ENCODE results near the gene BCL2L13.
"Not testable (repeated sequence)": the region's sequence is repeated elsewhere in the genome, so short reads cannot be mapped to it uniquely, and the experiment has no call there.

BCL2L13 gene

DNA sequence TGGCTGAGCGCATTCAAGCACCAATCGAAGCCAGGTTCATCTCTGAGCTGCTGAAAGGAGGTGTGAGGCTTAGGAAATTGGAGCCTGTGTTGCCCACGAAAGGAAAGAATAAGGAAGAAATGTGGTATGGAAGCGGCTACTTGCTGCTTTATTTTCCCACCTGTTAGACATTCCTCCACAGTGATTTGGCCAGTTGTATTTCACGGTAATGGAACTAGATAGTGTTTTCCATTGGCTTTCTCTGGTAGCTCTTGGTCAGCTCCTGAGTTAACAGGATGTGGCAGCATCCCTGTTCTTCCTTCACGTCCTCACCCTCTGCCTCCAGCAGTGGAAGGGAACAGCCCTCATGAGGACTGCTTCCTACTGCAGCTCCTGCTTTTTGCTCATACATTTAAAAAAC, 91.0 kb downstream of the BCL2L13 start:
- no peak for DNase-seq

DNA sequence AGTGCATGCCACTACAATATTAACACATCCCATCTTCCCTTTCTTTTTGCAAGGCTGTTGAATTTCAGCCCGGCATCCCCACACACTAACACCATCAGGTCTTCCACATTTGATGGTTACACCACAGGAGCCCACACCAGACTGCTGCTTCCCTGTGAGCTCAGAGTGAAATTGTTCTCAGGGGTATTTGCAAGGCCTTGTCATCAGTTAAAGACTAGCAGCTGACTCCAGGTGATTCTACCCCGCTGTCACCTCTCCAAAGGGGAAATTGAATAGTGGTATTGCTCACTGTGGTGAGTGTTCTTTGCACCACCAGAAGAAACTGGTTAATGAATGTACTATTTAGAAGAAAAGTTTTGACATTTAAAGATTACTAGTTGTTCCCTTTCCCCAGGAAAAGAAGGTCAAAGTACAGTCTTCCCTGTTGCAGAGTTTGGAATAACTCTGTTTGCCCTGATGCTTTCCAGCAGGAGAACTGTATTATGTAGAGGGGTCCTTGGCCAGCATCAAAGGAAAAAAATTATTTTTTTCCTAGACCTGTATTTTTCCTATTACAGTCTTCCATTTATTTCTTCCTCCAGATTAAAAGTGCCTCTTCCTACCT, 93.8 kb downstream of the BCL2L13 start:
- DNase-seq = no peak

DNA sequence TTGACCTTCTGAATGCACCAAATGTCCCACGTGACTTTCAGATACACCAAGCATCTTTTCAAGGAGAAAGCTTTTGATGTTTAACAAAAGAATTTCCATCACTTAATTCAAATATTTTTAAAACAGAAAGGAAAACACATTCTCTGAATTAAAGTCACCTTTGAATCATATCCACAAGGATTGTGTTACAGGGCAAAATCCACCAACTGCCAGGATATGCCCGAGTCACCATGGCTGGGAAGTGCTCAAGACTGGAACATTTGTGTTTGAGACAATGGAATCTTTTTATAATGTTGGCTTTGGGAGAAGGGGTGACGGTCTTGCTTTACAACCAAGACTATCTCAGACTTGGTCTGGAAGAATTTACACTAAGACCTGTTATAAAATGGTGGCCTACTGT, 94.9 kb downstream of the BCL2L13 start:
- DNase-seq = peak; percentile 46

DNA sequence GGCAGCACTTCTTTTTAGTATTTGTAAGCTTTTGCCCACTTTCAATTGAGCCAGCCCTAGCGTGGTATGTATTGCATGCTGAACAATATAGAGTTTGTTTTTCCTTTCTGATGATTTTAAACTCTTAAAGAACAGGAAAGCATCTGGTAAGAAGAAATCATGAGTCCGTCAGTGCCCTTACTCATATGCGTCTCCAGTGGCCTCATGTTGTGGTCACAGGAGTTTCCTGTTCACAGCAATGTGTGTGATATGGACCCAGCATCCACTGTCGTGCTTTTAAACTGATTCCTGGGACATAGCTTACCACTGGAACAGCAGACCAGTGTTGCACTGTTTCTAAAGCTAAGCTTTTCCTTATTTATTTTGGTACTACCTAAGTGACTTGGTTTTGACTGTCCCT, 95.6 kb downstream of the BCL2L13 start:
- peak; percentile 53 for DNase-seq

DNA sequence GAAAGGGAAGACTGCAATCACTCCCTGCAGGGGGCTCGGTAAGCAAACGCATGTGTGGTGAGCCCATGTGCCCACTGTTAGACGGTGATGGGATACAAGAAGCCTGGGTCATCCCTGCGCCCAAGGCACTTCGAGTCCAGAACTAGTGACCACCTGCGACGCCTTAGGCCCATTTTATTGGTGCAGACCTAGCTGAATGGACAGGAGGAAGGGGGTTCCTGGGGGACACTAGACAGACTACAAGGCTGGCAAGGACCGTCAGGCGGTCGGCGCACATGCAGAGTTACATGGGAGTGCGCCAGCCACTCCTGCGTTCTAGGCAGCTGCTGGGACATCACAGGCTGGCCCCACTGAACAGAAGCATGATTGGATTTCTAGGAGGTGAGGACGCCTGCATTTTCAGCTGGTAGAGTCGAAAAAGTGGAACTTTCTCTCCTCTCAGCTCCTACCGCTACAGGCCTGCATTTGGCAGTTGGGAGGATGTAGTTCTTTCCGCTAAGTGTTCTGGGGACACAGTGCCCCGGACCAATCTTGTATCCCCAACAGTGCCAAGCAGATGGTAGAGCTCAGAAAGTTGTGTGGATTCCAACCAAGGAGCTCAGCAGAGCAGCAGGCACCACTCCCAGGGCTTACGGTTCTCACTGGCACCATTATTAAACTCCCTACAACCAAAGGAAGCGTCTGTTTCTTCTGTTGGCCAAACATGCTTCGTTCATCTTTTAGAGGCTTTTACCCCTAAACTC, 100.0 kb downstream of the BCL2L13 start:
- DNase-seq = no peak

DNA sequence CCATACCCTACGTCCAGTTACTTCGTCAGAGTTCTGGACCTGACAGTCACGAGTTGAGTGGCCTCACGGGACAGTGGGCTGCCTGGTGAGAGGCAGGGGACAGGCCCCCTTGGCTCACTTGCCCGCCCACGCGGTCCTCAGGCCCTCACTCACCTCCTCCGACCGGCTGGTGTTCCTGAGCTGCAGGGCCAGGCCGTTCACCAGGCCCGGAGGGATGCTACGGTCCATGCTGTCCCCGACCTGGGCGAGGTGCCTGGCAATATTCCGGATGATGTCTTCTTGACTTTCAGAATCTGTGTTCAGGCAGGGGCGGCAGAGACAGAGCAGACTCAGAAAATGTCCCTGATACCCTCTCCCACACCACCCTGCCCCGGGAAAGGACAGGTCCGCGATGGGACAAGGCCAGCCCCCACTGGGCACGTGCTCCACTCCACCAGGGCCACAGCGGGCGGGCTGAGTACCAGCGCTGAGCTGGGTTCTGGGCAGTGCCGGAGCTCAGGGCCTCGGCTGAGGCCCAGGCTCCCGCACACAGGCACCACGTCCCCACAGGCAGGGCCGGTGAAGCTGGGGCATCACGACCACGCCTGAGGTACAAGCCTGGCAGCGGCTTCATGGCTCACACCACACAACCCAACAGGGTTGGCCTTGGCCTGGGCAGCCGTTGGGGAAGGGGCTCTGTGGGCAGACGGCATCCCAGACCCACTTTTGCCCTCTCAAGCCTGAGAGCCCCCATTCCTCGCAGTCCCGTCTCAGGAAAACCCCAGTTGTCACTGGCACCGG, 100.8 kb downstream of the BCL2L13 start:
- DNase-seq = no peak

DNA sequence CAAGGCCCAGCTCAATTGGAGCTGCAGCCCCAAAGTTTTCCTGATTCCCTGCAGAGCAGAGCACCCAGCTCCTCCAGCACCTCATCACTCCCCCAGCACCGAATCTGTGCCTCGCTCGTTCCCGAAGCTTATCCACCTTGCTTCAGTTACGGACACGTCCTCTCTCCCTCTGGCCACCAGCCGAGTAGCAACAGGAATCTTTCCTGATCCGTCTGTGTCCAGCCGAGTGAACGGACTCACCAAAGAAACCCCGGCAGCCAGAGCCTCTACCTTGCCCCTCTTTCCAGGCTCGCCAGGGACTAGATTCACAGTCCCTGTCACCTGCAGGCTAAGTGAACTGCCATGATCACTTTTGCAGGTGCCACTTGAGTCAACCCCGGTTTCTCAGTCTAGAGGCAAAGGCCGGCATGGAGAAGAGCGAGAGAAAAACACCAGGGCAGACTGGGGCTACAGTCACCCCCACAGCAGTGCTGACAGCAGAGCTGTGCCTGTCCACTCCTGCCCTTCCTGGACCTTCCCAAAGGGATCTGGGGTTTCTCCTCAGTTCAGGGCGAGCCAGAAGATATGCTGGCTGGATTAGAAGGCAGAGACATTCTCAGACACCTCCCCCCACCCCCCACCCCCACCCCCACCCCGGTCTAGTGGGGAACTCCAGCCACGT, 103.4 kb downstream of the BCL2L13 start:
- no peak for DNase-seq

DNA sequence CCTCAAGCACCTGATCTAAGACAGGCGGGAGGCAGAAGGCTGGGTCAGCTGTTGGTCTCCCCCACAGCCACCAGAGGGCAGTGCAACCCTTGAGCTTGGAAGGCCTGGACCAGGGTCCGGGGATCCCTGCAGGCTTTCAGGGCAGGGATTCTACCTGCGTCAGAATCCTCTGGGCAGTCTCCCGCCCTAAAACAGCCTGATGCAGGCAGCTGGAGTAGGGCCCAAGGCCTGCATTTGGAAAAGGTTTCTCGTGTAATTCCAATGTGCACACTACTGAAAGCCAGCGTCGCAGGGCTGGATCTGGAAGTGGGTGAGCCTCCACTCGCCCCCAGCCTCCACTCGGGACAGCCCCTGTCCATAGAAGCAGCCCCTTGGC, 104.0 kb downstream of the BCL2L13 start:
- peak; percentile 59 for DNase-seq

DNA sequence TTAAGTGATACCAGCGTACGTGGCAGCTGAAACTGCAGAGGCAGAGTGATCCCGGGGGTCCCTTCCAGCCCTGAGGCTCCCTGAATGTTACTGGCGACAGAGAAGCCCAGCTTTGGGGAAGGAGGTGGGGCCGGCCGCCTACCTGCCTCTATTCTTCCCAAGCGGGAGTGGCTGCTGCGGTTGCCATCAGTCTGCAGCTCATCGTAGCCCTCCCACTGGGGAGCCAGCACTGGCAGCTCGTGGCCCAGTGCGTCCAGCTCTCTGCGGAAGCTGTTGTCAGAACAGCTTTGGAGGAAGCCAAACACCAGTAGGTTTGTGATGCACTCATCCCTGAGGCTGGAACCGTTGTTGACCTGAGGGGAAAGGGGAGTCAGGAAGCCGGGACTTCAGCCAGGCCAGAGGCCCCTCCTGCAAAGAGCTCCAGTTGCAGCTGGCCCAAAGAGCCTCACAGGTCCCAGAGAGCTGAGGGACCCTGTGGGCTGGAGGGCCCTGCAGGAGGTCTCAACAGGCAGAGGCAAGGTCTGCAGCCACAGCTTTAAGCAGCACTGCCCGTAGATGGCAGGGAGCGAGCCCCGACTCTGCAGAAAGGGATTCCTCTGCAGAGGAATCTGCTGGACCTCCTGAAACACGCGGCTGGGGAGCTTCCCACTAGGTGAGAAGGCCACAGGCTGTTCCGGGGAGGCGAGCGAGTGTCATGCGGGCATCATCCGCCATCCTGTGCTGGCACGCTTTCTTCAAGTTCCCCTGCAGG, 105.3 kb downstream of the BCL2L13 start:
- no peak for DNase-seq

DNA sequence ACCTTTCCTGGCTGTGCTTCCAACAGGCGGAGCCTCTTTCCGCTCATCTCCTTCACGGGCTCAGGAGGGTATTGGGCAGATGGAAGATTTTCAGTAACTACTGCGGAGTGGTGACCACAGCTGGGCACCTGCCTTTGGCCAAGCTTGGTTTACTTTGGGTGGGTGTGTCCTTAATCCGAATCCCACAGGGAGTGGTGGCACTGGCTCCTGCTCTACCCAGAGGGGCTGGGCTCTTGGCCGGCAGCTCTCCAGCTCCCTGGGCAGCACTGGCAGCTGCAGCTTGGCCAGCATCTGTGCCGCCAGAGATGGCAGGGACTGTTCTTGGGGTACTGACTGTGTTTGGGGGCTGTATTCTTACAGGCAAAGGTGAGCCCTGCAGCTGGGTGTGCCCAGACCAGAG, 105.9 kb downstream of the BCL2L13 start:
- no peak for DNase-seq

DNA sequence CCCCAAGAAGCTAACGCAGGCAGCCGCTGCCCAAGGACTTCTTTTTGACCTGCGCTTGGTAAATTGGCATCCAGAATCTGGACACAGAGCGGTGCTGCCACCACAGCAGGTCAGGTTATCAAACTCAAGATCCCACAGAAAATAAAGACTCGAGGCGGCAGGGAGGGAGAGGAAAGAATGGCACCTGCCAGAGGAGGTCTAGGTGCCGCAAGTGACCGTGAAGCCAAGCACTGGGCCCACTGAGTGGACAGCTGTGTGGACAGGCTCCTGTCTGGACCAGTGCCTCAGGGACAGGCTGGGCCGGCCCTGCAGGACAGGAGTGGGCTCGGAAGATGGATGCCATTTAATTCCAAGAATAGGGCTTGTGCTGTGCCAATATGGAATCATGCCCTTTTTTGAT, 108.4 kb downstream of the BCL2L13 start:
- DNase-seq = no peak

DNA sequence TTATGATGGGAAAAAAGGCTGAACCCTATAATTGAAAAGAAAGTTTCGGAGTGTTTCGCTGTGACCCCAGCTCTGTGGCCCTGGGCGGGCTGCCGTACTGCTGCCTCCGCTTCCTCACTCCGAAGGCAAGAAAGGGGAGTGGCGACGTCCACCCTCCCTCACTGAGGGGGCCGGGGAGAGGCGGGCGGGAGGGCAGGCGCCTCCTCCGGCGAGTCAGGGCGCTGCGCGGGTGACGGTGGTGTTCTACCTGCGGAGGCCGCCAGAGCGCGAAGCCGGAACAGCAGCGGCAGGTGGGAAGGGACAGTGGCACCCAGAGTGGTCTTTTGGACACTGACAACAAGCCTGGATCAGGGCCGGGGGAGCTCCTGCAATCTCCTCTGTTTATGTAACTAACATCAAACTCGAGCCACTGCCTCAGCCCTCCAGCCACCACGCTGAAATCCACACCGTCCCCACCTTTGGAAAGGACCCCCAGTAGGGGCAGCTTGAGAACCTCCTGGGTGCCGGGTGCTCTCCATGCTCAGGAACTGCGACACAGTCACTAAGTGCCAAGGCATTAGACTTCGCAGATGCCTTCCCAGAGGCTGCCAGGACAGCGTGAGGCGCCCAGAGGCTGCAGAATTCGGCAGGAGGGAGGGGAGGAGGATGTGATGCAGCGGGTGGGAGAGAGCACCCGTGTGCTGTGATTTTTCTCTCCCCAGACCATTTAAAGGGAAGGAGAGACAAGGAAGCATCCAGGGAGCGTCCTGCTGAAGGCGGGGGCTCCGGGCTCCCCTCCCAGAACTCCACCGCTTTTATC, 110.2 kb downstream of the BCL2L13 start:
- no peak for DNase-seq

DNA sequence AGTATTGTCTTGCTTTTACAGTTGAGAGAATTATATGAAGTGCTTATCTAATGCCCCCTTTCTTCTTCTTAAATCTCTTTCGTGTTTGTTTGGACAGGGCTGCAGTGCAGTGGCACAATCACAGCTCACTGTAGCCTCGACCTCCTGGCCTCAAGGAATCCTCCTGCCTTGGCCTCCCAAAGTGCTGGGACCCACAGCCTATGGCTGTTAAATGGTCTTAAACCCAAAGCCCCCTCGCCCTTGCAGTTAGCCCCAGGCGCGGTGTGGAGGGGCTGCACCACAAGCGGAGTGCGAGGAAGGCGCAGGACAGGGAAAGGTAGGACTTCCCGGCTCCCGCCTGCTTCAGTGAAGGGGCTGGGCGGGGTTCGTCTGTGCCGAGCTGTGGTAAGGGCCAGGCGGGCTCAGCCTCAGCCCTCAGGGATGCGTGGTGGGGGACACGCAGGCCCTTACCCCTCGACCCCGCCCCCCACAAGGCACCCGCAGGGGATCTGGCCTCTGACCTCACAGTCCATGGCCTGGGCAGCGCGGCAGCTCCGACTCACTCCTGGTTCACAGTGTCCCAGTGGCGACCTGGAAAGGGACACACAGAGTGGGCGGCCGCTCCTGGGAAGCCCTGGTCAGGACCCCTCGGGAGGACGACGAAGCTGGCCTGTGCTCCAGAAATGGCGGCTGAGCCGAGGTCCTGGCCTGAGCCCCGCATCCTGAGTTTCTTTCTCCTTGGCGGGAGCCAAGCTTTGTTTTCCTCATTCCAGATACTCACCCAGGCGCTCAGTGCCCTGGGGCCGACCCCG, 111.2 kb downstream of the BCL2L13 start:
- DNase-seq = no peak

DNA sequence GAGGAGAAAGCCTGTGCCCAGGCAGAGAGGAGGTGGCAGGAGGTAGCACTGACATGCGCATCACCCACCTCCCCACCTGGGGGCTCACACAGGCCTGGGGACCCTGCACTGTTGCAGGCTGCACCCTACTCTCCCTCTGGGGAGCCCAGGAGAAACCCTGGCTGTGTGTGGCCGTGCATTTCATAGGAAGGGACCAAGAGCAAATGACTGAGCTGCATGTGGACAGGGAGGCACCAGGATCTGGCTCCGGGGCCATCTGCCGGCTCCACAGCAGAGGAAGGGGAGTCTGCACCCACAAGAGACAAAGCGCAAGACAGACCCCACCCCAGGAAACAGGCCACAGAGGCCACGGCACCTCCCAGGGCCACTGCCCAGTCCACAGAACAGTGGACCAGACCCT, 113.0 kb downstream of the BCL2L13 start:
- no peak for DNase-seq

DNA sequence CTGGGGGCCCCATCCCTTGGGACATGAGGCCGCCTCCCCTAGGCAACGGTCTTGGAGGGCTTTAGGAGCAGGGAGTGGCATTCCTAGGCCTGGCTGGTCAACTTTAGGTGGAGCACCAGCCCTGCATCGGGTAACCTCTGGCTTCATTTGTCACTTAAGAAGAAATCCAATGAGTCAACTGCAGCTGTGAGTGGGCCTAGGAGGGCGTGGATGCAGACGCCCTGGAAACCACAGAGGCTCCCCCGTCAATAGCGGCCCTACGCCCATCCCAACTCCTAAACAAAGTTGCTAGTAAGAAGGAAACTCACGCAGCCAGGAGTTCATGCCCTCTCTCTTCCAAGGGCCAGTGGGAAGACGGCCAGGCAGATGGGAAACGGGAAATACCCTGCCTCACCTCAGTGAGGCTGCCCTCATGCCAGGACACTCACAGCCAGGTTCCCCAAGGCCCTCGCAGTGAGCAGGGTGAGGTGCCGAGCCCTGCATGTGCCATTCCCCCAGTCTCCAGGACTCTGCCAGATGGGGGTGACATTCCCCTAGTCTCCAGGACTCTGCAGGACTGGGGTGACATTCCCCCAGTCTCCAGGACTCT, 114.9 kb downstream of the BCL2L13 start:
- DNase-seq = no peak

DNA sequence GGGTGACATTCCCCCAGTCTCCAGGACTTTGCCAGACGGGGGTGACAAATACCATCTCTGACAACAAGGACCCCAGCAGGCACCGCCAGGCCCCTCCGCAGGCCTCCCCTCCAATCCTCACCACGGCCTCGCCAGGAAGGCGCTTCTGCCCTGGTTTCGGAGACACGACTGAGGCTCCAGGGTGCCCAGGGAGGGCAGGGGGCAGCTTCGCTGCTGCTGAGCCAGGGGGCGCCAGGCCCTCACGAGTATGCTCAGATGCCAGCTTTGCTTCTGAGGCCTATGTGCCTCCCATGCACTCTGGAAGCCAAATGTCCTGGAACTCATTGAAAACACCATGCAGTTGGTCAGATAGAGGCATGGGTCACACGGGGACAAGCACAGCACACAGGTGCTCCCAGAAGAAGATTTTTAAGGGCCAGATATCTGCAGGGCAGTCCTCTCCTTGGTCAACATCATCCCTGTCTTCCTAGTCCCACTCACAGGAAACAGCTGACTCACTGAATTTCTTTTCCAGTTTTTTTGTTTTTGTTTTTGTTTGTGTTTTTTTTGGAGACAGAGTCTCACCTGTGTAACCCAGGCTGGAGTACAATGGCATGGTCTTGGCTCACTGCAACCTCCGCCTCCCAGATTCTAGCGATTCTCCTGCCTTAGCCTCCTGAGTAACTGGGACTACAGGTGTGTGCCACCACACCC, 115.8 kb downstream of the BCL2L13 start:
- no peak for DNase-seq

DNA sequence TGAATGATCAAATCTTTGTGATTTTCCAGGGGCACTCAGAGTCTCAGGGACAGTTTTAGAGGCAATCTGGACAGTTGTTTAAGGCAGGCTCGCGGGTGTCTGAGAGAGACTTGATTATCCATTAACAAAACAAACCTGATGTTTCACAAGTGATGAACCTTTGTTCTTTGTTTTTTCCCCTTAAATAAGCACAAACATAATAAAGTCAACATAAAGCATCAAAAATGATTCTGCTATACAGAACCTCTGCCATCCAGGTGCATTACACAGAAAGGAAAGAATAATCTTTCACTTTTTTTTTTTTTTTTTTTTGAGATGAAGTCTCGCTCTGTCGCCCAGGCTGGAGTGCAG, 122.6 kb downstream of the BCL2L13 start:
- DNase-seq = no peak

DNA sequence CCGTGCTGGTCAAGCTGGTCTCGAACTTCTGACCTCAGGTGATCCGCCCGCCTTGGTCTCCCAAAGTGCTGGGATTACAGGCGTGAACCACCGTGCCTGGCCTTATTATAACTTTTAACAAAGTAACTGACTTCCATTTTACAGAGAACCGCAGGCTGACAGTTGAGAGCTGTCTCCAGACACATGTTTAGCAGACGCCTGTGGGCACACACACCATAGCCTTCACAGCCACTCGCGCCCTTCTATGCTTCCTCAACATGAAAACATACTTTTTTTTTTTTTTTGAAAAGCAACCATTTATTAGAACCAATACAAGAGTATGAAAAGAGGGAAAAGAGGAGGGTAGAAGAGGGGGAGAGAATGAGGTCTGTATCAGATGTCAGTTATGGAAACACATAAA, 124.9 kb downstream of the BCL2L13 start:
- not testable (repeated sequence) for DNase-seq

DNA sequence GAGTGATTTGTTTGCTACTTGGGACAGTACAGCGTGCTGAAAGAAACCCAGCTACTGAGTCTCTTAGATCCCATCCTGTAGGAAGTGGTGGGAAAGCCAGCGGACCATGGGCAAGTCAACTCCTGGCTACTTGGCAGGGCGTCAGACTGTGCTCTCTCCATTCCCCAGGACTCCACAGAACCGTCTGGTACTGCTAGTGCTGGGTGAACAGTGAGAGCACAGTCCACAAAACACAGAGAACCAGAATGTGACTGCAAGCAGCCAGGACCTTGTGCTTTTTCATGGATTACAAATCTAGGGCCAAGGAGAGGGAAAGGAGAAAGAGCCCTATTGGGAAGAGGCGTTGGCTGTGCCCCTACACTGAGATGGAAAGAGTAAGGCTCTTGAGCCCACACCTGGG, 125.5 kb downstream of the BCL2L13 start:
- no peak for DNase-seq

DNA sequence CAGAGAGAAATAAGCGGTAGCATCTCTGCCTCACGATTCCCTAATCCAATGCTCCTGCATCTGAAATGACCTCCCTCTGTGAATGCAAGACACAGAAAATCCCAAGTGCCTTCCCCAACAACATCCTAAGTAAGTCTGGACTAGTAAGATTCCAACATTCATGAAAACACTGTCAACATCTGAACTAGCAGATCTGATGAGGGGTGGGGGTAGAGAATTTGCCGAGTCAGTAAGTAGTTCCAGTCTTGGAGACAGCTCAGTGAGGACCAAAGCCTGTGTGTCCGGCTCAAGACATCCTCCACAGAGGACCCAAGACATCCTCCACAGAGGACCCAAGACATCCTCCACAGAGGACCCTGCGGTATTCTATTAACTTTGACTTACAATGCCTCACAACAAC, 126.3 kb downstream of the BCL2L13 start:
- not testable (repeated sequence) for DNase-seq

Data from fibroblast of skin of right biceps (primary cell).